ENCODE results near the gene FBXL14.

DNA sequence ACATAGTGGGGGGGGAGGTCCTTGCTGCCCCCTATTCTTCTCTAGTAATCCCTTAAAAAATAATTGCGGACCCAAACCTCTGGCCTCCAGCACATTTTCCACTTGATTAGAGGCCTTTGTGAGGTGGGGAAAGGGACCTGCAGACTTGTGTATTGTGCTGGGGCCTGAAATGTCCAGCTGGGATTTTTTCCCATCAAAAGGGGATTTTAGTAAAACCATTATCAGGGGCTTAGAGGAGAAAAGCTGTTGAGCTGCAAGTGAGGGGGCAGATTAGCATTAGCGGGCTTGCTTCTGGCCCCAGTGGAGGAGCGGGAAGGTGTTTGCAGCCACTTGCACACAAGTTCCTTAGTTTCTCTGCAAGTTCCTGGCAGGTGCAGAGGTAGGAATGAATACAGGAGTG is 13.9 kb downstream of the FBXL14 start:
- TF ChIP-seq POLR2A (IDR thresholded peaks at IDR 0.05) (no peak), POLR2AphosphoS5 (IDR thresholded peaks at IDR 0.05) (no peak)
- TF ChIP-seq, protein P1, sequence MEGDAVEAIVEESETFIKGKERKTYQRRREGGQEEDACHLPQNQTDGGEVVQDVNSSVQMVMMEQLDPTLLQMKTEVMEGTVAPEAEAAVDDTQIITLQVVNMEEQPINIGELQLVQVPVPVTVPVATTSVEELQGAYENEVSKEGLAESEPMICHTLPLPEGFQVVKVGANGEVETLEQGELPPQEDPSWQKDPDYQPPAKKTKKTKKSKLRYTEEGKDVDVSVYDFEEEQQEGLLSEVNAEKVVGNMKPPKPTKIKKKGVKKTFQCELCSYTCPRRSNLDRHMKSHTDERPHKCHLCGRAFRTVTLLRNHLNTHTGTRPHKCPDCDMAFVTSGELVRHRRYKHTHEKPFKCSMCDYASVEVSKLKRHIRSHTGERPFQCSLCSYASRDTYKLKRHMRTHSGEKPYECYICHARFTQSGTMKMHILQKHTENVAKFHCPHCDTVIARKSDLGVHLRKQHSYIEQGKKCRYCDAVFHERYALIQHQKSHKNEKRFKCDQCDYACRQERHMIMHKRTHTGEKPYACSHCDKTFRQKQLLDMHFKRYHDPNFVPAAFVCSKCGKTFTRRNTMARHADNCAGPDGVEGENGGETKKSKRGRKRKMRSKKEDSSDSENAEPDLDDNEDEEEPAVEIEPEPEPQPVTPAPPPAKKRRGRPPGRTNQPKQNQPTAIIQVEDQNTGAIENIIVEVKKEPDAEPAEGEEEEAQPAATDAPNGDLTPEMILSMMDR (IDR thresholded peaks at IDR 0.05 in 8 of 11, conservative IDR thresholded peaks at IDR 0.05 in 3 of 11): no peak
